ENCODE results near the gene HSP90B1. TPM values are rescaled to one million over a fixed set of nuclear protein-coding genes. Genes with fewer than 3 reads are reported as not detected.

The HSP90B1 gene
- polyA plus RNA-seq, 1 donor = 810 TPM

GRCh38 chr12:103901518-103902173 is 28.6 kb upstream of the HSP90B1 start:
- H3K9me3 ChIP-seq (ENCODE audit: control insufficient read depth, low read depth, low read length) = no peaks in the 10 kb centered on the region
- H3K4me3 ChIP-seq (ENCODE audit: low read length) = no peak overlapping the region
- no peak for DNase-seq
- no CpG with 5 or more reads among the region's 7 CpGs for WGBS (ENCODE audit: insufficient coverage, low lambda C conversion rate)
- no peaks in the 10 kb centered on the region for H3K36me3 ChIP-seq (ENCODE audit: control insufficient read depth, insufficient read depth, low read length)
- no peaks in the 10 kb centered on the region for H3K4me1 ChIP-seq (ENCODE audit: control insufficient read depth, insufficient read depth, low read length)
- H3K27ac ChIP-seq (ENCODE audit: low read length) = no peak overlapping the region
- no peaks in the 10 kb centered on the region for H3K27me3 ChIP-seq (ENCODE audit: control insufficient read depth, insufficient read depth, low read length)

- Histone ChIP-seq H3K27ac (ENCODE audit: low read length) (no peak overlapping the region), H3K27me3 (ENCODE audit: control insufficient read depth, insufficient read depth, low read length) (no peaks in the 10 kb centered on the region), H3K4me3 (ENCODE audit: low read length) (no peak overlapping the region), H3K36me3 (ENCODE audit: control insufficient read depth, insufficient read depth, low read length) (no peaks in the 10 kb centered on the region), H3K9me3 (ENCODE audit: control insufficient read depth, low read depth, low read length) (no peaks in the 10 kb centered on the region), H3K4me1 (ENCODE audit: control insufficient read depth, insufficient read depth, low read length) (no peaks in the 10 kb centered on the region)
- WGBS (ENCODE audit: insufficient coverage, low lambda C conversion rate) = no CpG with 5 or more reads among the region's 1 CpG
- DNase-seq = no peak
Observed at GRCh38 chr12:103903993-103904392, 26.2 kb upstream of the HSP90B1 start.

GRCh38 chr12:103905730-103906349 is 24.4 kb upstream of the HSP90B1 start:
- Histone ChIP-seq H3K4me3 (ENCODE audit: low read length) (no peak overlapping the region), H3K36me3 (ENCODE audit: control insufficient read depth, insufficient read depth, low read length) (no peaks in the 10 kb centered on the region), H3K9me3 (ENCODE audit: control insufficient read depth, low read depth, low read length) (no peaks in the 10 kb centered on the region), H3K4me1 (ENCODE audit: control insufficient read depth, insufficient read depth, low read length) (no peaks in the 10 kb centered on the region), H3K27ac (ENCODE audit: low read length) (no peak overlapping the region), H3K27me3 (ENCODE audit: control insufficient read depth, insufficient read depth, low read length) (no peaks in the 10 kb centered on the region)
- 71% methylated on average over 2 of the region's 4 CpGs for WGBS (ENCODE audit: insufficient coverage, low lambda C conversion rate)
- DNase-seq = no peak

- no peak for DNase-seq
- Histone ChIP-seq H3K9me3 (ENCODE audit: control insufficient read depth, low read depth, low read length) (no peaks in the 10 kb centered on the region), H3K4me1 (ENCODE audit: control insufficient read depth, insufficient read depth, low read length) (no peaks in the 10 kb centered on the region), H3K27me3 (ENCODE audit: control insufficient read depth, insufficient read depth, low read length) (no peaks in the 10 kb centered on the region), H3K27ac (ENCODE audit: low read length) (no peak overlapping the region), H3K36me3 (ENCODE audit: control insufficient read depth, insufficient read depth, low read length) (no peaks in the 10 kb centered on the region), H3K4me3 (ENCODE audit: low read length) (no peak overlapping the region)
Observed at GRCh38 chr12:103908246-103908541, 22.0 kb upstream of the HSP90B1 start.

- no peak overlapping the region for H3K4me3 ChIP-seq (ENCODE audit: low read length)
- H3K27me3 ChIP-seq (ENCODE audit: control insufficient read depth, insufficient read depth, low read length) = no peaks in the 10 kb centered on the region
- no peak for DNase-seq
- H3K36me3 ChIP-seq (ENCODE audit: control insufficient read depth, insufficient read depth, low read length) = no peaks in the 10 kb centered on the region
- WGBS (ENCODE audit: insufficient coverage, low lambda C conversion rate) = no CpG with 5 or more reads among the region's 2 CpGs
- H3K4me1 ChIP-seq (ENCODE audit: control insufficient read depth, insufficient read depth, low read length) = no peaks in the 10 kb centered on the region
- H3K27ac ChIP-seq (ENCODE audit: low read length) = no peak overlapping the region
- H3K9me3 ChIP-seq (ENCODE audit: control insufficient read depth, low read depth, low read length) = no peaks in the 10 kb centered on the region
Observed at GRCh38 chr12:103908877-103909276, 21.3 kb upstream of the HSP90B1 start.

GRCh38 chr12:103909811-103910210 is 20.4 kb upstream of the HSP90B1 start:
- H3K4me1 ChIP-seq (ENCODE audit: control insufficient read depth, insufficient read depth, low read length) = no peaks in the 10 kb centered on the region
- no peak for DNase-seq
- no peaks in the 10 kb centered on the region for H3K36me3 ChIP-seq (ENCODE audit: control insufficient read depth, insufficient read depth, low read length)
- H3K4me3 ChIP-seq (ENCODE audit: low read length) = no peak overlapping the region
- no peak overlapping the region for H3K27ac ChIP-seq (ENCODE audit: low read length)
- H3K27me3 ChIP-seq (ENCODE audit: control insufficient read depth, insufficient read depth, low read length) = no peaks in the 10 kb centered on the region
- WGBS (ENCODE audit: insufficient coverage, low lambda C conversion rate) = no CpG with 5 or more reads among the region's 1 CpG
- no peaks in the 10 kb centered on the region for H3K9me3 ChIP-seq (ENCODE audit: control insufficient read depth, low read depth, low read length)

- Histone ChIP-seq H3K9me3 (ENCODE audit: control insufficient read depth, low read depth, low read length) (no peaks in the 10 kb centered on the region), H3K4me3 (ENCODE audit: low read length) (no peak overlapping the region), H3K36me3 (ENCODE audit: control insufficient read depth, insufficient read depth, low read length) (no peaks in the 10 kb centered on the region), H3K4me1 (ENCODE audit: control insufficient read depth, insufficient read depth, low read length) (no peaks in the 10 kb centered on the region), H3K27me3 (ENCODE audit: control insufficient read depth, insufficient read depth, low read length) (no peaks in the 10 kb centered on the region), H3K27ac (ENCODE audit: low read length) (no peak overlapping the region)
- no CpG with 5 or more reads among the region's 1 CpG for WGBS (ENCODE audit: insufficient coverage, low lambda C conversion rate)
- no peak for DNase-seq
Observed at GRCh38 chr12:103912069-103912468, 18.1 kb upstream of the HSP90B1 start.

GRCh38 chr12:103913100-103913499 is 17.1 kb upstream of the HSP90B1 start:
- DNase-seq = no peak
- whole genome bisulfite sequencing (ENCODE audit: insufficient coverage, low lambda C conversion rate) = no CpG with 5 or more reads among the region's 3 CpGs
- Histone ChIP-seq H3K4me3 (ENCODE audit: low read length) (no peak overlapping the region), H3K36me3 (ENCODE audit: control insufficient read depth, insufficient read depth, low read length) (no peaks in the 10 kb centered on the region), H3K27me3 (ENCODE audit: control insufficient read depth, insufficient read depth, low read length) (no peaks in the 10 kb centered on the region), H3K27ac (ENCODE audit: low read length) (no peak overlapping the region), H3K9me3 (ENCODE audit: control insufficient read depth, low read depth, low read length) (peaks cover 8% of the 10 kb centered on the region), H3K4me1 (ENCODE audit: control insufficient read depth, insufficient read depth, low read length) (no peaks in the 10 kb centered on the region)

GRCh38 chr12:103915306-103915705 is 14.9 kb upstream of the HSP90B1 start:
- H3K36me3 ChIP-seq (ENCODE audit: control insufficient read depth, insufficient read depth, low read length) = no peaks in the 10 kb centered on the region
- no peak for DNase-seq
- WGBS (ENCODE audit: insufficient coverage, low lambda C conversion rate) = no CpG with 5 or more reads among the region's 8 CpGs
- no peaks in the 10 kb centered on the region for H3K4me1 ChIP-seq (ENCODE audit: control insufficient read depth, insufficient read depth, low read length)
- H3K9me3 ChIP-seq (ENCODE audit: control insufficient read depth, low read depth, low read length) = peaks cover 14% of the 10 kb centered on the region
- no peak overlapping the region for H3K4me3 ChIP-seq (ENCODE audit: low read length)
- no peaks in the 10 kb centered on the region for H3K27me3 ChIP-seq (ENCODE audit: control insufficient read depth, insufficient read depth, low read length)
- no peak overlapping the region for H3K27ac ChIP-seq (ENCODE audit: low read length)

GRCh38 chr12:103917873-103918272 is 12.3 kb upstream of the HSP90B1 start:
- Histone ChIP-seq H3K4me1 (ENCODE audit: control insufficient read depth, insufficient read depth, low read length) (no peaks in the 10 kb centered on the region), H3K27me3 (ENCODE audit: control insufficient read depth, insufficient read depth, low read length) (no peaks in the 10 kb centered on the region), H3K9me3 (ENCODE audit: control insufficient read depth, low read depth, low read length) (peaks cover 14% of the 10 kb centered on the region), H3K36me3 (ENCODE audit: control insufficient read depth, insufficient read depth, low read length) (no peaks in the 10 kb centered on the region), H3K27ac (ENCODE audit: low read length) (no peak overlapping the region), H3K4me3 (ENCODE audit: low read length) (no peak overlapping the region)
- 92% methylated on average over 2 of the region's 3 CpGs for WGBS (ENCODE audit: insufficient coverage, low lambda C conversion rate)
- no peak for DNase-seq

All from large intestine (tissue), 3 donors.